WTC11 (cell line): ENCODE data around the gene NTN5. TPM values are rescaled to one million over a fixed set of nuclear protein-coding genes. Genes with fewer than 3 reads are reported as not detected.
A peak's percentile ranks its signal among the peaks of the same experiment; 100 is the strongest.

Source experiments
- ATAC-seq: fragments of 200-7000 bp; cut with Tn5 transposase; 2 replicates; pipeline ENCODE4 v1.10.0; 2021; ENCODE audit warnings: mild to moderate bottlenecking, moderate library complexity
- CTCF ChIA-PET: fragments of 300-600 bp; sonication (Branson Sonifier 250); formaldehyde crosslinking; loops from one replicate; lab custom pipeline; 2021; ENCODE audit warnings: antibody characterized with exemption; lab: Charles Lee
- POLR2A ChIA-PET: fragments of 350-600 bp; sonication (Branson Sonifier 250); formaldehyde crosslinking; loops from one replicate; lab custom pipeline; 2021; ENCODE audit warnings: antibody characterized with exemption; lab: Charles Lee
- DNase-seq: peaks from one replicate; pipeline ENCODE4 v3.0.0; 2021; ENCODE audit warnings: low spot score
- H3K27ac Mint-ChIP-seq: 2 replicates; pipeline ENCODE4 v1.8.0; 2021; ENCODE audit warnings: mixed read lengths
- H3K27me3 Mint-ChIP-seq: 2 replicates; pipeline ENCODE4 v1.8.0; 2021; ENCODE audit warnings: low read depth, mild to moderate bottlenecking, moderate library complexity, mixed read lengths
- H3K36me3 Mint-ChIP-seq: 2 replicates; pipeline ENCODE4 v1.8.0; 2021; ENCODE audit warnings: mixed read lengths
- H3K4me1 Mint-ChIP-seq: 2 replicates; pipeline ENCODE4 v1.8.0; 2022; ENCODE audit warnings: mixed read lengths
- H3K4me3 Mint-ChIP-seq: 2 replicates; pipeline ENCODE4 v1.8.0; 2021; ENCODE audit warnings: mild to moderate bottlenecking, moderate library complexity, mixed read lengths
- H3K9me3 Mint-ChIP-seq: 2 replicates; pipeline ENCODE4 v1.8.0; 2021; ENCODE audit warnings: mixed read lengths
- CREB1 ChIP-seq: sonication (generic); formaldehyde crosslinking; IDR thresholded peaks from 2 replicates; pipeline ENCODE4 v1.8.0; 2023; ENCODE audit warnings: mild to moderate bottlenecking, missing genetic modification reagents
- CREM ChIP-seq: sonication (generic); formaldehyde crosslinking; IDR thresholded peaks from 2 replicates; pipeline ENCODE4 v1.8.1; 2022; ENCODE audit warnings: mild to moderate bottlenecking, missing genetic modification reagents, moderate library complexity
- ETV6 ChIP-seq: sonication (generic); formaldehyde crosslinking; IDR thresholded peaks from 2 replicates; pipeline ENCODE4 v1.8.1; 2022; ENCODE audit warnings: mild to moderate bottlenecking, missing genetic modification reagents
- GTF2I ChIP-seq: fragments of 250-450 bp; sonication (Bioruptor Pico); conservative IDR thresholded peaks from 2 replicates; pipeline ENCODE4 v1.4.0; 2021; ENCODE audit warnings: mild to moderate bottlenecking
- JUN ChIP-seq: sonication (generic); formaldehyde crosslinking; IDR thresholded peaks from 2 replicates; pipeline ENCODE4 v1.8.0; 2023; ENCODE audit warnings: mild to moderate bottlenecking, missing genetic modification reagents
- MAX ChIP-seq: sonication (generic); formaldehyde crosslinking; IDR thresholded peaks from 2 replicates; pipeline ENCODE4 v1.8.0; 2022; ENCODE audit warnings: mild to moderate bottlenecking, missing genetic modification reagents
- MXD4 ChIP-seq: fragments of 250-450 bp; sonication (Bioruptor Pico); IDR thresholded peaks from 2 replicates; pipeline ENCODE4 v1.8.0; 2021; ENCODE audit warnings: mild to moderate bottlenecking, moderate library complexity, borderline replicate concordance
- NFE2L1 ChIP-seq: sonication (generic); formaldehyde crosslinking; IDR thresholded peaks from 2 replicates; pipeline ENCODE4 v1.8.1; 2023; ENCODE audit warnings: missing genetic modification reagents
- NFYB ChIP-seq: sonication (generic); formaldehyde crosslinking; conservative IDR thresholded peaks from 2 replicates; pipeline ENCODE4 v1.8.0; 2022; ENCODE audit warnings: low read depth, missing genetic modification reagents
- PRDM15 ChIP-seq: sonication (generic); formaldehyde crosslinking; IDR thresholded peaks from 2 replicates; pipeline ENCODE4 v1.8.0; 2022; ENCODE audit warnings: missing genetic modification reagents
- SP1 ChIP-seq: sonication (generic); formaldehyde crosslinking; conservative IDR thresholded peaks from 2 replicates; pipeline ENCODE4 v1.8.1; 2022; ENCODE audit warnings: missing genetic modification reagents
- TEAD1 ChIP-seq: sonication (generic); formaldehyde crosslinking; IDR thresholded peaks from 2 replicates; pipeline ENCODE4 v1.8.0; 2022; ENCODE audit warnings: mild to moderate bottlenecking, missing genetic modification reagents
- TP53 ChIP-seq: sonication (generic); formaldehyde crosslinking; IDR thresholded peaks from 2 replicates; pipeline ENCODE4 v1.8.1; 2023; ENCODE audit warnings: mild to moderate bottlenecking, missing genetic modification reagents
- ZNF219 ChIP-seq: sonication (generic); formaldehyde crosslinking; IDR thresholded peaks from 2 replicates; pipeline ENCODE4 v1.8.0; 2023; ENCODE audit warnings: missing genetic modification reagents, mild to moderate bottlenecking, borderline replicate concordance
- ZNF263 ChIP-seq: sonication (generic); formaldehyde crosslinking; IDR thresholded peaks from 2 replicates; pipeline ENCODE4 v1.8.1; 2022; ENCODE audit warnings: low read depth, mild to moderate bottlenecking, moderate library complexity, missing genetic modification reagents
- total RNA-seq: library from RNA; stranded (reverse); gene quantifications from 3 replicates; pipeline ENCODE4 v1.2.3, GENCODE V29; 2021
- TF ChIP-seq, protein P1 (sequence below): fragments of 250-450 bp; sonication (Bioruptor Pico); IDR thresholded peaks from 2 replicates; pipeline ENCODE4 v1.9.0; 2021; ENCODE audit warnings: mild to moderate bottlenecking, borderline replicate concordance
- TF ChIP-seq, protein P2 (sequence below): fragments of 250-450 bp; sonication (Bioruptor Pico); conservative IDR thresholded peaks from 2 replicates; pipeline ENCODE4 v1.9.0; 2021; ENCODE audit warnings: mild to moderate bottlenecking

NTN5 gene
- total RNA-seq, 1 experiment from 2014 or later, result 0.28 TPM

GRCh38 chr19:48713864-48714755 is 41.3 kb upstream of the NTN5 start:
- Mint-ChIP-seq H3K36me3 (peaks cover 14% of the 10 kb centered on the region), H3K27ac (no peak overlapping the region), H3K4me3 (peak overlapping the region; percentile 86), H3K4me1 (peaks cover 32% of the 10 kb centered on the region), H3K27me3 (peaks cover 3% of the 10 kb centered on the region; the same call in 1 of the 2 replicates), H3K9me3 (peaks cover 7% of the 10 kb centered on the region)
- TF ChIP-seq TP53 (CRISPR knock-in tag), result no peak
- TF ChIP-seq TEAD1 (CRISPR knock-in tag), result peak; percentile 10; the same call in 1 of the 2 replicates
- TF ChIP-seq ZNF263, result peak; percentile 84
- TF ChIP-seq PRDM15 (CRISPR knock-in tag), result peak; percentile 88
- TF ChIP-seq ZNF219 (CRISPR knock-in tag), result no peak
- peak; percentile 55; the same call in 1 of the 2 replicates for TF ChIP-seq CREM (CRISPR knock-in tag)
- peak; percentile 17; the same call in 1 of the 2 replicates for TF ChIP-seq MAX (CRISPR knock-in tag)
- peak; percentile 49; the same call in 1 of the 2 replicates for TF ChIP-seq NFE2L1 (CRISPR knock-in tag)
- peak; percentile 86 for TF ChIP-seq NFYB (CRISPR knock-in tag)
- TF ChIP-seq SP1 (CRISPR knock-in tag), result peak; percentile 90
- peak; percentile 99 for DNase-seq
- CTCF ChIA-PET, result interaction anchor here (0.9 to 4.7 kb wide), 15 partner anchors 9 to 257 kb away, joined by 3 to 51 read pairs (median 7); partner anchors contain the start of genes CA11, FUT2 and RASIP1
- peak; percentile 88 for ATAC-seq
- POLR2A ChIA-PET, result interaction anchor here (1.1 to 2.3 kb wide), 3 partner anchors 18 to 33 kb away, joined by 4 to 20 read pairs (median 7); partner anchors contain the start of genes FUT2 and IZUMO1

DNA sequence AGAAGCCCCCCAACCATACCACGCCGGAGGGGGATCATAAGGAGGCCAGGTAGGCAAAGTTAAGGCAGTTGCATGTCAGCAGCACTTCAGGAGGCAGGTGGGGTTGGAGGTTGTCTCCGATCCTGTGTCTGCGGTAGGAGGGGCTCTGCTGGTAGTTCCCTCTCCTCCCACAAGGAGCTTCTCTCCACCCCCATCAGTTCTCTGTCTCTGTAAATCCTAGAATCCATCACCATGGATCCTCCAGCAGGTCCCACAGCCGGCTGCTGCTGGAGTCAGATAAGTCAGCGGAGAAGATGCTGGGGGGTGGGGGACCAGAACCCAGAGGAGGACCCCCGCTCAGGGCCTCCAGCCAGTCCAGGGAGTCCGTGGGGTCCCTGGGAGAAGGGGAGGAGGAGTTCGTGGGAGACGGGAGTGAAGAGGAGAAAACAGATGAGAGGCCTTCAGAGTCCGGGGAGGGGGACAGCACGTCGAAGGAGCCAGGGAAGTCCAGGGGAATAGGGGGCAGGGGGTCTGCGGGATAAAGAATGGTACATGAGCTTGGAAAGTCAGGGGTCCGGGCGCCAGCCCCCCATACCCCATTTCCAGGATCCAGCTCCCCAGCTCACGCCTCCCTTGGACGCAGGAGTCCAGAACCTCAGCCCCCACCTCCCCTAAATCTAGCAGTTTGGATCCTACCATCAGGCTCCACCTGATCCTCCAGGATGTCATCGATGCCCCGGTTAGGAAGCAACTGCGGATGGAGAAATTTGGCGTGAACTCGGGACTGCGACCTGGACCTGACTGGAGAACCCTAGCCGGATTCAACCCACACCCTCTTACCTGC is 40.4 kb upstream of the NTN5 start:
- ATAC-seq, result peak; percentile 14
- Mint-ChIP-seq H3K36me3 (peaks cover 14% of the 10 kb centered on the region), H3K27ac (no peak overlapping the region), H3K9me3 (peaks cover 7% of the 10 kb centered on the region), H3K4me3 (peak overlapping the region; percentile 86), H3K27me3 (peaks cover 3% of the 10 kb centered on the region; the same call in 1 of the 2 replicates)
- CTCF ChIA-PET, result interaction anchor here (0.6 to 4.7 kb wide), 21 partner anchors 9 to 286 kb away, joined by 3 to 51 read pairs (median 5); partner anchors contain the start of genes CA11, FUT2, IZUMO1 and RASIP1
- POLR2A ChIA-PET, result interaction anchor here (0.5 to 2.3 kb wide), 6 partner anchors 18 to 1903 kb away, joined by 3 to 20 read pairs (median 5); partner anchors contain the start of genes FUT2 and GYS1
- TF ChIP-seq MXD4 (CRISPR knock-in tag), result no peak
- no peak for TF ChIP-seq JUN (CRISPR knock-in tag)
- TF ChIP-seq CREB1, result no peak
- TF ChIP-seq ETV6, result no peak
- TF ChIP-seq, protein P1, sequence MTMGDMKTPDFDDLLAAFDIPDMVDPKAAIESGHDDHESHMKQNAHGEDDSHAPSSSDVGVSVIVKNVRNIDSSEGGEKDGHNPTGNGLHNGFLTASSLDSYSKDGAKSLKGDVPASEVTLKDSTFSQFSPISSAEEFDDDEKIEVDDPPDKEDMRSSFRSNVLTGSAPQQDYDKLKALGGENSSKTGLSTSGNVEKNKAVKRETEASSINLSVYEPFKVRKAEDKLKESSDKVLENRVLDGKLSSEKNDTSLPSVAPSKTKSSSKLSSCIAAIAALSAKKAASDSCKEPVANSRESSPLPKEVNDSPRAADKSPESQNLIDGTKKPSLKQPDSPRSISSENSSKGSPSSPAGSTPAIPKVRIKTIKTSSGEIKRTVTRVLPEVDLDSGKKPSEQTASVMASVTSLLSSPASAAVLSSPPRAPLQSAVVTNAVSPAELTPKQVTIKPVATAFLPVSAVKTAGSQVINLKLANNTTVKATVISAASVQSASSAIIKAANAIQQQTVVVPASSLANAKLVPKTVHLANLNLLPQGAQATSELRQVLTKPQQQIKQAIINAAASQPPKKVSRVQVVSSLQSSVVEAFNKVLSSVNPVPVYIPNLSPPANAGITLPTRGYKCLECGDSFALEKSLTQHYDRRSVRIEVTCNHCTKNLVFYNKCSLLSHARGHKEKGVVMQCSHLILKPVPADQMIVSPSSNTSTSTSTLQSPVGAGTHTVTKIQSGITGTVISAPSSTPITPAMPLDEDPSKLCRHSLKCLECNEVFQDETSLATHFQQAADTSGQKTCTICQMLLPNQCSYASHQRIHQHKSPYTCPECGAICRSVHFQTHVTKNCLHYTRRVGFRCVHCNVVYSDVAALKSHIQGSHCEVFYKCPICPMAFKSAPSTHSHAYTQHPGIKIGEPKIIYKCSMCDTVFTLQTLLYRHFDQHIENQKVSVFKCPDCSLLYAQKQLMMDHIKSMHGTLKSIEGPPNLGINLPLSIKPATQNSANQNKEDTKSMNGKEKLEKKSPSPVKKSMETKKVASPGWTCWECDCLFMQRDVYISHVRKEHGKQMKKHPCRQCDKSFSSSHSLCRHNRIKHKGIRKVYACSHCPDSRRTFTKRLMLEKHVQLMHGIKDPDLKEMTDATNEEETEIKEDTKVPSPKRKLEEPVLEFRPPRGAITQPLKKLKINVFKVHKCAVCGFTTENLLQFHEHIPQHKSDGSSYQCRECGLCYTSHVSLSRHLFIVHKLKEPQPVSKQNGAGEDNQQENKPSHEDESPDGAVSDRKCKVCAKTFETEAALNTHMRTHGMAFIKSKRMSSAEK, result no peak
- TF ChIP-seq, protein P2, sequence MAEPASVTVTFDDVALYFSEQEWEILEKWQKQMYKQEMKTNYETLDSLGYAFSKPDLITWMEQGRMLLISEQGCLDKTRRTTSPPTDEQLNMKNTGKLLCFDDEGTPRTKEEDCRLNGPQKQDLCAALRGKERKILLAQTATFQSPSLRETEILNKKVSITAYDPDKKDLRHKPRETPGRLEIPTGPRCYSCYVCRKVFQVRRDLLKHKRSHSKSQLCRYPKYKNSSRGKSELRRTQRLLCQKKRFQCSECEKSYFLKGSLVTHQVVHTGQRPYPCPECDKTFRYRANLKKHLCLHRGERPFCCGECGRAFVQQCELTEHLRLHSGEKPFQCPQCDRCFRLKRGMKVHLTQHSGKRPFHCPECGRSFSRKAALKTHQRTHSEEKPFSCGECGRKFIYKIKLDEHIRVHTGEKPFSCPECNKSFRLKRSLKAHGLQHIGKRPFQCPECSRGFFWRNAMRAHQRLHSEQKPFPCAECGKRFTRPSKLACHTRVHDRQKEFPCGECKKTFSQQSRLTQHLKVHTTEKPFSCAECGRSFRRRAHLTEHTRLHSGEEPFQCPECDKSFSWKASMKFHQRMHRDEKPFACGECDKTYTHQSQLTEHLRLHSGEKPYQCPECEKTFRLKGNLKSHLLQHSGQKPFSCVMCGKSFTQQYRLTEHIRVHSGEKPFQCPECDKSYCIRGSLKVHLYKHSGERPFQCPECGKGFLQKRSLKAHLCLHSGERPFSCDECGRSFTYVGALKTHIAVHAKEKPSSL (CRISPR knock-in tag), result no peak
- no peak for TF ChIP-seq GTF2I (CRISPR knock-in tag)
- TF ChIP-seq, all 79 proteins: peak for 0
- H3K4me1 Mint-ChIP-seq, result peaks cover 30% of the 10 kb centered on the region
- DNase-seq, result peak; percentile 59
